ENCODE measurements around the gene FRMD4A. TPM values are rescaled to one million over a fixed set of nuclear protein-coding genes. Genes with fewer than 3 reads are reported as not detected.

FRMD4A gene
- total RNA-seq, 2 donors from 2014 or later, result 55.9 to 81.0 TPM

DNA sequence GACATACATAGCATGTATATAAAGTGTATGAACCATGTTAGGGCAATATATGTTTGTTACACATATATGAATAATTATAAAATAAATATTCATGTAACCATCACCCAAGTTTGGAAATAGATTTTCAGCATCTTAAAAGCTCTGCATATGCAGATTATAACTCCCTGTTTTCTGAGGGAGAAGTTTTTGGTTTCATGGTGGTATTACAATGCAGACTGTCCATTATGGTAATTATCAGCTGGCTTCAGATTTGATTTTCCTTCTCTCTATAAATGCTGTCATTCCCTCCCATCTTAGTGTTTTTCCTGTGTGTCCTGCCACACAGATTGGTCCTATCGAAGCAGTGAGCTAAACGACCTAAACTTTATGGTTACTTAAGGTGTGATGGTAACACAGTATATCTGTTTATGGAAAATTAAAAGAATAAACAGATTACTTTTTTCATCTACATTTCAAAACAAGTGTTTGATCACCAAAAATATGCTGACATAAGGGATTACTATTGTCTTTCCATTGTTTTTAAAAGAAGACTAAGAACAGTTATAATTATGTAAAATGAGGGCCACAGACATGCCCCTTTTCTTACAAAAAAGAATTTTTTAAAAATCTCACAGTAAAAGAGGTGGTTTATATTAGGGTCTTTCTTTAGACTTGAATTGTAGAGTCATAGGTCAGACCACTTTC is 726.2 kb downstream of the FRMD4A start:
- DNase-seq (ENCODE audit: low spot score), result no peak
- Histone ChIP-seq H3K27ac (no peak overlapping the region), H3K27me3 (replicated peaks; ENCODE audit: insufficient read depth) (no peaks in the 10 kb centered on the region), H3K4me3 (no peak overlapping the region), H3K9me3 (no peaks in the 10 kb centered on the region), H3K4me1 (ENCODE audit: control insufficient read depth in 1 of 2, low read depth in 2 of 2) (no peaks in the 10 kb centered on the region), H3K36me3 (peaks cover 8% of the 10 kb centered on the region)
- TF ChIP-seq, protein P1, sequence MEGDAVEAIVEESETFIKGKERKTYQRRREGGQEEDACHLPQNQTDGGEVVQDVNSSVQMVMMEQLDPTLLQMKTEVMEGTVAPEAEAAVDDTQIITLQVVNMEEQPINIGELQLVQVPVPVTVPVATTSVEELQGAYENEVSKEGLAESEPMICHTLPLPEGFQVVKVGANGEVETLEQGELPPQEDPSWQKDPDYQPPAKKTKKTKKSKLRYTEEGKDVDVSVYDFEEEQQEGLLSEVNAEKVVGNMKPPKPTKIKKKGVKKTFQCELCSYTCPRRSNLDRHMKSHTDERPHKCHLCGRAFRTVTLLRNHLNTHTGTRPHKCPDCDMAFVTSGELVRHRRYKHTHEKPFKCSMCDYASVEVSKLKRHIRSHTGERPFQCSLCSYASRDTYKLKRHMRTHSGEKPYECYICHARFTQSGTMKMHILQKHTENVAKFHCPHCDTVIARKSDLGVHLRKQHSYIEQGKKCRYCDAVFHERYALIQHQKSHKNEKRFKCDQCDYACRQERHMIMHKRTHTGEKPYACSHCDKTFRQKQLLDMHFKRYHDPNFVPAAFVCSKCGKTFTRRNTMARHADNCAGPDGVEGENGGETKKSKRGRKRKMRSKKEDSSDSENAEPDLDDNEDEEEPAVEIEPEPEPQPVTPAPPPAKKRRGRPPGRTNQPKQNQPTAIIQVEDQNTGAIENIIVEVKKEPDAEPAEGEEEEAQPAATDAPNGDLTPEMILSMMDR (IDR thresholded peaks at IDR 0.05), result no peak
- no peak for ATAC-seq (ENCODE audit: insufficient number of reproducible peaks, low FRiP score, low read depth)

DNA sequence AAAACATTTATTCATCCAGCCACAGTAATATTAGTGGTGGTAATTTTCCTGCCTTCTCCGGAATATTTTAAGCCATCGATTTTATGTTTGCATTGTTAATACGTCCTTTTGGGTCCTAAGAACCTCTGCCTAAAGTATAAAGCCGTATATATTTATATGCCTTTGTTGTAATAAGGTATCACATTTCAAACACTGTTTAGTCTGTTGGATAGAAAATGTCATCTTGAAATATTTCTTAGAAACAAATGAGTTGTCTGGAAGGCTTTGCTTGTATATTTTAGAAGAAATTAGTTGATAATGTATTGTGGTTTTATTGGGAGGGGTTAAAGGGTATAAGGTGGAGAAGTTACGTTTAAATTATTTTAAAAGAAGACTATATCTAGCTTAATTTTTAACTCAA is 732.8 kb downstream of the FRMD4A start:
- H3K27me3 ChIP-seq (replicated peaks; ENCODE audit: insufficient read depth), result no peaks in the 10 kb centered on the region
- TF ChIP-seq, protein P1 (IDR thresholded peaks at IDR 0.05), result no peak
- H3K4me1 ChIP-seq (ENCODE audit: control insufficient read depth in 1 of 2, low read depth in 2 of 2), result no peaks in the 10 kb centered on the region
- peaks cover 5% of the 10 kb centered on the region for H3K36me3 ChIP-seq
- H3K27ac ChIP-seq, result no peak overlapping the region
- DNase-seq (ENCODE audit: low spot score) (no peak), ATAC-seq (ENCODE audit: insufficient number of reproducible peaks, low FRiP score, low read depth) (no peak)
- no peak overlapping the region for H3K4me3 ChIP-seq
- no peaks in the 10 kb centered on the region for H3K9me3 ChIP-seq

DNA sequence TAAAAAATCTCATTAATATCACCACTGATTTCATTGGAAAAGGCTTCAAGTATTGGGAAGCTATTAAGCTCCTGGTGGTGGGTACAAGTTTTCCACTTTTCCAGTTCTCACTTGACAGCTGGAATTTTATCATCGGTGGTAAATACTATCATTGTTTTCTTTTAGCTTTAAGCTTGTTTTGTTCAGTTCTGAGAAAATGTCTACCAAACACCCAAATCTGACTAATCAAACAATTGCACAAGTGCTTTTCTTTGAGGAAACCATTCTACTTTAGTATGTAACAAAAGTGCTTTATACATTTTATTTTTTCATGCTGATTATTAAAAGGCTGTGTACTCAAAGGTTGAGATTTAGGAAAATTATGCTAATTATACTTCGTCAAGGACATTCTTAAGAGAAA is 736.1 kb downstream of the FRMD4A start:
- DNase-seq (ENCODE audit: low spot score) (no peak), ATAC-seq (ENCODE audit: insufficient number of reproducible peaks, low FRiP score, low read depth) (no peak)
- peaks cover 7% of the 10 kb centered on the region for H3K36me3 ChIP-seq
- TF ChIP-seq, protein P1 (IDR thresholded peaks at IDR 0.05), result no peak
- no peaks in the 10 kb centered on the region for H3K9me3 ChIP-seq
- H3K4me3 ChIP-seq, result no peak overlapping the region
- H3K4me1 ChIP-seq (ENCODE audit: control insufficient read depth in 1 of 2, low read depth in 2 of 2), result no peaks in the 10 kb centered on the region
- H3K27me3 ChIP-seq (replicated peaks; ENCODE audit: insufficient read depth), result no peaks in the 10 kb centered on the region
- H3K27ac ChIP-seq, result no peak overlapping the region
